Progenitor cell of endocrine pancreas (in vitro differentiated cells): ENCODE data around the gene GALR2. TPM values are rescaled to one million over a fixed set of nuclear protein-coding genes. Genes with fewer than 3 reads are reported as not detected.

Source experiments
- DNase-seq: peaks from one replicate; pipeline ENCODE4 v3.0.0; 2021; ENCODE audit warnings: low spot score; ENCODE audit not compliant: unreplicated experiment
- H3K27ac Mint-ChIP-seq: 2 replicates; pipeline ENCODE4 v1.8.0; 2021; ENCODE audit warnings: mild to moderate bottlenecking, moderate library complexity, mixed read lengths
- H3K27me3 Mint-ChIP-seq: 2 replicates; pipeline ENCODE4 v1.8.0; 2021; ENCODE audit warnings: mixed read lengths
- H3K36me3 Mint-ChIP-seq: 2 replicates; pipeline ENCODE4 v1.8.0; 2022; ENCODE audit warnings: mixed read lengths; ENCODE audit not compliant: insufficient read depth
- H3K4me1 Mint-ChIP-seq: 2 replicates; pipeline ENCODE4 v1.8.0; 2021; ENCODE audit warnings: low read depth, mixed read lengths
- H3K4me3 Mint-ChIP-seq: 2 replicates; pipeline ENCODE4 v1.8.0; 2021; ENCODE audit warnings: low read depth, mild to moderate bottlenecking, moderate library complexity, mixed read lengths
- H3K9me3 Mint-ChIP-seq: 2 replicates; pipeline ENCODE4 v1.8.0; 2021; ENCODE audit warnings: low read depth, mixed read lengths
- total RNA-seq: library from RNA; stranded (reverse); gene quantifications from 2 replicates; pipeline ENCODE4 v1.2.1, GENCODE V29; 2021
- TF ChIP-seq, protein P1 (sequence below): fragments of 200-600 bp; sonication (generic); IDR thresholded peaks from one replicate; pipeline ENCODE4 v1.5.0; 2021; ENCODE audit warnings: antibody characterized with exemption, mild to moderate bottlenecking; ENCODE audit not compliant: unreplicated experiment

The GALR2 gene
- total RNA-seq, 1 donor from 2014 or later = 1.0 TPM

DNA sequence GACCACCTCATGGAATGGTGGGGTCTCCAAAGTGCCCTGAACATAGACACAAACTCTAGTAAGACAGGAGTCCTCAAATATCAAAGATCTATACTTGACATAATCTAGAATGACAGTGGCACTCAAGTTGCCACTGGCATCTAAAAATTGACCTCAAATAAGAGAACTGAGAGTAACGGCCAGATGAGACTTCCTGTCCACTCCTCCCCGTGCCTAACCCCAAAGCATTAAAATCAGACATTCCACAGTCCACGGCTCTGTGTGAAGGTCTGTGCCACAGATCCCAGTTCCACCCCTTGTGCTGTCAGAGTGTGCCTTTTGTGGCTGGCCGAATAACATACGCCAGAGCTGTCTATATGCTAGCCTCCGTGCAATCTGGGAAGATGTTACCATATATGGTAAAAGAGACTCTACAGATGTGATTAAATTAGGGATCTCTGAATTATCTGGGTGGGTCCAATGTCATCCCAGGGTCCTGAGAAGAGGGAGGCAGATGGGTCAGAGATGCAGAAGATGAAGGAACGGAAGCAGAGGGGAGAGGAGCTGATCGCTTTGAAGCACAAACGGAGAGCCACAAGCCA, 26.5 kb upstream of the GALR2 start:
- no peak overlapping the region for H3K27ac Mint-ChIP-seq
- H3K4me3 Mint-ChIP-seq = no peak overlapping the region
- no peaks in the 10 kb centered on the region for H3K27me3 Mint-ChIP-seq
- H3K9me3 Mint-ChIP-seq = no peaks in the 10 kb centered on the region
- DNase-seq = no peak
- H3K4me1 Mint-ChIP-seq = peaks cover 3% of the 10 kb centered on the region
- TF ChIP-seq, protein P1, sequence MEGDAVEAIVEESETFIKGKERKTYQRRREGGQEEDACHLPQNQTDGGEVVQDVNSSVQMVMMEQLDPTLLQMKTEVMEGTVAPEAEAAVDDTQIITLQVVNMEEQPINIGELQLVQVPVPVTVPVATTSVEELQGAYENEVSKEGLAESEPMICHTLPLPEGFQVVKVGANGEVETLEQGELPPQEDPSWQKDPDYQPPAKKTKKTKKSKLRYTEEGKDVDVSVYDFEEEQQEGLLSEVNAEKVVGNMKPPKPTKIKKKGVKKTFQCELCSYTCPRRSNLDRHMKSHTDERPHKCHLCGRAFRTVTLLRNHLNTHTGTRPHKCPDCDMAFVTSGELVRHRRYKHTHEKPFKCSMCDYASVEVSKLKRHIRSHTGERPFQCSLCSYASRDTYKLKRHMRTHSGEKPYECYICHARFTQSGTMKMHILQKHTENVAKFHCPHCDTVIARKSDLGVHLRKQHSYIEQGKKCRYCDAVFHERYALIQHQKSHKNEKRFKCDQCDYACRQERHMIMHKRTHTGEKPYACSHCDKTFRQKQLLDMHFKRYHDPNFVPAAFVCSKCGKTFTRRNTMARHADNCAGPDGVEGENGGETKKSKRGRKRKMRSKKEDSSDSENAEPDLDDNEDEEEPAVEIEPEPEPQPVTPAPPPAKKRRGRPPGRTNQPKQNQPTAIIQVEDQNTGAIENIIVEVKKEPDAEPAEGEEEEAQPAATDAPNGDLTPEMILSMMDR = no peak
- H3K36me3 Mint-ChIP-seq = peaks cover 32% of the 10 kb centered on the region

DNA sequence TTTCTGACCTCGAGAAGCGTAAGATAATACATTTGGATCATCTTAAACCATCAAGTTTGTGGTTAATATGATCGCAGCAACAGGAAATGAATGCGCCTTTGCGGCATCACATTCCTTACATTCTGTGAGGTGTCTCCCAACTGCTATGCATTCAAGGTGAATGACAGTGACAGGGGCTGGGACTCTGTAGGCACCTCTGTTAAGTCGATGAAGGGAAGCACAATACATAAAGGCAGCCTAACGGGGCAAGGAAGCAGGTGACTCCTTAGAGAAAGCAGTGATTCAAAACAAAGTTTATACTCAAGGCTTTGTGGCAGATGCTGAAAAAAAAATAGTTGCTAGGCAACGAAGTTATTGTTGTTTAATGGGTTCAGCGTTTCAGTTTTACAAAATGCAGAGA, 25.9 kb upstream of the GALR2 start:
- TF ChIP-seq, protein P1 = no peak
- H3K27ac Mint-ChIP-seq = no peak overlapping the region
- no peak overlapping the region for H3K4me3 Mint-ChIP-seq
- no peak for DNase-seq
- H3K4me1 Mint-ChIP-seq = peaks cover 3% of the 10 kb centered on the region
- H3K9me3 Mint-ChIP-seq = no peaks in the 10 kb centered on the region
- peaks cover 33% of the 10 kb centered on the region for H3K36me3 Mint-ChIP-seq
- H3K27me3 Mint-ChIP-seq = no peaks in the 10 kb centered on the region

DNA sequence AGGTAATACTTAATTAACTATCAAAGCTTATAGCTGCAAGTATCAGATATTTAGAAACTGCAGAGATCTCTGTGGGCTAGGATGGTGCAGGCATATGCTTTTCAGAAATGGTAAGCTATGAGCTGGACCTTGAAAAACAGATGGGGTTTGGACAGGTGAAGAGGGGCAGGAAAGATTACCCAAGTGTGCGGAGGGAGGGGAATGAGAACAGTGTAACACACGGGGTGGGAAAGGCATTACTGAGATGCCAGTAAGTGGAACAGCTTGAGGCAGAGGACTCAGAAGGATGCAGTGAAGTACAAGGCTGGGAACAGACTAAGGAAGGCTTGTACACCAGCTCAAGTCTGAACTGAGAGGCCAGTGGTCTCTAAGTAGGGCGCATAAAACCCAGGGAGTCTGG, 25.3 kb upstream of the GALR2 start:
- H3K4me3 Mint-ChIP-seq = no peak overlapping the region
- H3K36me3 Mint-ChIP-seq = peaks cover 32% of the 10 kb centered on the region
- H3K27me3 Mint-ChIP-seq = no peaks in the 10 kb centered on the region
- no peaks in the 10 kb centered on the region for H3K9me3 Mint-ChIP-seq
- peaks cover 8% of the 10 kb centered on the region for H3K4me1 Mint-ChIP-seq
- H3K27ac Mint-ChIP-seq = no peak overlapping the region
- TF ChIP-seq, protein P1 = no peak
- DNase-seq = no peak

DNA sequence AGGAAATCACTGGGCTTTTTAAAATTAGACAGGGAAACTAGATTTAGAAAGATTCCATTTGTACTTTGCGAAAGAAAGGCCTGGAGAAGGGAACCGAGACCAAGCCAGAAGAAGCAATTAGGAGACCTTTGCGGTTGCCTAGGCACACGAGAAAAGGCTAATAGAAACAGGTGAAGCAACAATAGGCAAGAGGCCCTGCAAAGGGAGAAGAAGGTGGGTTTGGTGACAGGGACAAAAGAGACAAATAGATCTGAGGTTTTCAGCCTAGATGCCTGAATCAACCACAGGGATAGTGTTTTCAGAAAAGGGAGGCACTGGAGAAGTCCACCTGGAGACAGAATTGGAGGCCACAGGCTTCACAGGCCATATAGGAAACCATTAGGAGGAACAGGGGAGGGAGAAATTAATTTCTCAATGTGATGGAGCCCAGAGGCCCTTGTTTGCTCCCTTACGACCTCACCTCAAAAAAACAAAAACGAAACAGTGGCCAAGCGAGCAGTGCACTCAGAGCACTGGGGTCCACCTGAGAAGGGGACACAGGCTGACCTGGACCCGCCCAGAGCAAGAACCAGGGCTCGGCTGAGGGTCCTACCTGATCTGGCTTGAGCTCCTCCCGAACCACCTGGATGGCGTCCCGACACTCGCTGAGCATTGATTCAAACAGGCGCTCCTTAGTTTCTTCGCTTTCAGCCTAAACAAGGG, 24.6 kb upstream of the GALR2 start:
- no peak for DNase-seq
- no peak overlapping the region for H3K4me3 Mint-ChIP-seq
- peaks cover 8% of the 10 kb centered on the region for H3K4me1 Mint-ChIP-seq
- no peaks in the 10 kb centered on the region for H3K9me3 Mint-ChIP-seq
- TF ChIP-seq, protein P1 = no peak
- H3K36me3 Mint-ChIP-seq = peaks cover 30% of the 10 kb centered on the region
- H3K27ac Mint-ChIP-seq = no peak overlapping the region
- no peaks in the 10 kb centered on the region for H3K27me3 Mint-ChIP-seq

DNA sequence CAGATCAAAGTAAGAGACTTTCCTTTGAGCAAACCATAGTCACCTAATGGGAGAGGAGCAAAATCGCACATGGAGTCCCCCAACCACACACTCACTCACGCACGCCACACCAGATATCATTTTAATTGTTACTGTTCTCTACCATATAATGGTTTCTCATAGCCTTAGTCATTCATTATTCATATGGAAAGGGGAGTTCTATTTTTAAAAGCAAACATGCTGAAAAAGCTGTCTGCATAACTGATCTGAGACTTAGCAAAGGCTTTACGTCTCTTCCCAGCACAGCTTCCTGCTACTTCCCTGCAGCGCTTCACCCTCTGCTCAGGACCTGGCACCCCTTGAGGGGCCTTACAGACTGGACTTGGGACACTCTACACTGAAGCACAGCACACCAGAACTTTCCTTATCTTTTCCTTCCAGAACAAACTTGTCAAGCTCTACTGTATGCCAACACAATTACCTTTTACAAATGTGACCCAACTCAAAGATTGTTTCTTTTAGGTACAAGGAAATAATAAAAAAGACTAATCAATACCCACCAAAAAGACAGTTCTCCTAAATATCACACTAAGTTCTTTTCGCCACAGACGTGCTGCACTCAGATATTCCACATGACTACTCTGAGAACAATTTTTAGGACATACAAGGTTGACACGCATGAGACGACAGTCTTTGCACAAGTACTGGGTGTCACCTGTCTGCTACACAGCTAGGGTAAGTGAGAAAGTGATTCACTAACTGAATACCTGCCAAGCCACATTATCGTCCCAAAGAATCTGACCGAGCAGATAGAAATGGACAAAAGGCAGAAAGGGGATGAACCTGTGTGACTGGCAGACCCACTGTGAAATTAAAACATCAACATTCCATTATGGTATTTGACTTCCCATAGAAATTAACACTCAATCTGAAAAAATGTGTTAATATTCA, 23.8 kb upstream of the GALR2 start:
- peaks cover 25% of the 10 kb centered on the region for H3K36me3 Mint-ChIP-seq
- H3K9me3 Mint-ChIP-seq = no peaks in the 10 kb centered on the region
- H3K4me3 Mint-ChIP-seq = no peak overlapping the region
- no peak overlapping the region for H3K27ac Mint-ChIP-seq
- TF ChIP-seq, protein P1 = no peak
- no peak for DNase-seq
- peaks cover 8% of the 10 kb centered on the region for H3K4me1 Mint-ChIP-seq
- H3K27me3 Mint-ChIP-seq = no peaks in the 10 kb centered on the region
